ENCODE data around the gene SLC36A2.
"Not testable (repeated sequence)": the region's sequence is repeated elsewhere in the genome, so short reads cannot be mapped to it uniquely, and the experiment has no call there.

SLC36A2 gene

DNA sequence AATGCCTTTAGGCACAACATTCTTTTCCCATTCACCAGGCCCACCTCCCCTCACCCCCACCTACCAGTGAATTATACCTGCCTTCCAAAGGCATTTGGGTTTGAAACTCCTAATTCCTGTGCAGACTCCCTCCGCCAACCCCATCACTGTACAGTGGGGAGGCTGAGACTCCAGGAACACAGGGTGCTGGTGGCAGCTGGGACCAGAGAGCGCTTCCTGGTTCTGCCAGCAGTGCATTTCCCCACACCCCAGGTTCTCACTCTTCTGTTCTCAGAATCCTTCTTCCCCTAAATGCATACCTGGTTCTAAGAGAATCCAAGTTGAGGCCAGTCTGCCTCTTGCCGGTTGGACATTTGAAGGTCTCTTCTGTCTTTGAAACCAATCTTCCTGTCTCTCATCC lies 21.1 kb downstream of the SLC36A2 start:
- DNase-seq (ENCODE audit: low read depth) = no peak

GRCh38 chr5:151320481-151320880 lies 26.9 kb downstream of the SLC36A2 start:
- DNase-seq (ENCODE audit: low read depth) = no peak

- DNase-seq (ENCODE audit: low read depth) = peak; percentile 20
Measured at GRCh38 chr5:151318850-151319732, 28.3 kb downstream of the SLC36A2 start.

- DNase-seq (ENCODE audit: low read depth) = no peak
Measured at GRCh38 chr5:151317871-151318270, 29.5 kb downstream of the SLC36A2 start.

- peak; percentile 60 for DNase-seq (ENCODE audit: low read depth)
Measured at GRCh38 chr5:151315998-151316597, 31.3 kb downstream of the SLC36A2 start.

GRCh38 chr5:151313357-151313756 lies 34.0 kb downstream of the SLC36A2 start:
- no peak for DNase-seq (ENCODE audit: low read depth)

DNA sequence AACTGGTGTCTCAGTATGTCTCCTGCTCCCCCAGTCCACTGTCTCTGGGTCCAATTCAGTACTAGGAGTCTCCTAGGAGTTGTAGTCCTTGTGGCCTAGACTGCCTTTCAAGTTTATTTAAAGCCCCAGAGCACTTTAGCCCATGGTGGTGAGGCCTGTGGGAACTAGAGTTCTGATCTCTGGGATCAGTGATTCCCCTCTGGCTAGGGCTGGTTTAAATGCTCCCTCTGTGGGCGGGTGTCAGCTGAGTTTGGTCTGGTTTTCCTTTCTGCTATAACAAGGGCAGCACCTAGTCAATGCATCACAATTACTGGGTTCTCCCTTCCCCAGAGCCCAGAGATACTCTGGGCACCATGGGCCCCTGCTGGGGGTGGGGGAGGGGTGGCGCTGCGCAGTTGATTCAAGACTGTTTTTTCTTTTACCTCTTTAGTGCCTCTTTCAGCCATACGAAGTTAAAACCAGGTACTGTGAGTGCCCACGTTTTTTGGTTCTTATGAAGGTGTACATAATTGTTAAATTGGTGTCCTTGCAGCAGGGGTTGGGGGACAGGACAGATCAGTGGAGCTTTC lies 34.5 kb downstream of the SLC36A2 start:
- no peak for DNase-seq (ENCODE audit: low read depth)

DNA sequence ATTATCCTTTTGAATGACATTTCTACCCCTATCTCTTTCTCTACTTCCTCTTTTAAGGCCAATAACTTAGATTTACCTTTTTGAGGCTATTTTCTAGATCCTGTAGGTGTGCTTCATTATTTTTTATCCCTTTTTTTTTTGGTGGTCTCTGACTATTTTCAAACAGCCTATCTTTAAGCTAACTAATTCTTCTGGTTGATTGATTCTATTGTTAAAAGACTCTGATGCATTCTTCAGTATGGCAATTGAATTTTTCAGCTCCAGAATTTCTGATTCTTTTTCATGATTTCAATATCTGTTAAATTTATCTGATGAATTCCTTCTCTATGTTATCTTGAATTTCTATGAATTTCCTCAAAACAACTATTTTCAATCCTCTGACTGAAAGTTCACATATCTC lies 36.4 kb downstream of the SLC36A2 start:
- DNase-seq (ENCODE audit: low read depth) = no peak

- not testable (repeated sequence) for DNase-seq (ENCODE audit: low read depth)
Measured at GRCh38 chr5:151309821-151310220, 37.5 kb downstream of the SLC36A2 start.

DNA sequence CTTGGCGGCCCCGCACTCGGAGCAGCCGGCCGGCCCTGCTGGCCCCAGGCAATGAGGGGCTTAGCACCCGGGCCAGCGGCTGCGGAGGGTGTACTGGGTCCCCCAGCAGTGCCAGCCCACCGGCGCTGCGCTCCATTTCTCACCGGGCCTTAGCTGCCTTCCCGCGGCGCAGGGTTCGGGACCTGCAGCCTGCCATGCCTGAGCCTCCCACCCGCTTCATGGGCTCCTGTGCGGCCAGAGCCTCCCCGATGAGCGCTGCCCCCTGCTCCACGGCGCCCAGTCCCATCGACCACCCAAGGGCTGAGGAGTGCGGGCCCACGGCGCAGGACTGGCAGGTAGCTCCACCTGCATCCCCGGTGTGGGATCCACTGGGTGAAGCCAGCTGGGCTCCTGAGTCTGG lies 38.1 kb downstream of the SLC36A2 start:
- not testable (repeated sequence) for DNase-seq (ENCODE audit: low read depth)

DNA sequence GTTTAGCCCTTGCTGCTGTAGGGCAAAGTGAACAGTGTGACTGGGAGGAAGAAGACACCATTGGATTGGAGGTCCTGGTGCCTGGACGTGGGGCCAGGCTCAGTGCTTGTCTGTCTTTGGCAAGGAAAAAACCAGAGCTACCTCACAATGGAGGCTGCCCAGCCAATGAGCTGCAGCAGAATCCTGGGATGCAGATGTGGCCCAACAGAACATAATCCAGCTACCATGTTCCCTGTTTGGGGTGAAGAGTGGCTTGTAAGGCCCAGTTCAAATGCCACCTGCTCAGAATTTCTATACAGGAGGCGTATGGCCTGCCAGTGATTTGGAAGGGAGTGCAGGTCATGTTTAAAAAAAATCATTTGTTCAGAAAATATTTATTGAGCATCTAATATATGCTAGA lies 43.7 kb downstream of the SLC36A2 start, which contains the start of gene SLC36A3:
Gene SLC36A3, minus strand, starts transcription at position 101 of the 400 bp plus-strand sequence. CDS start 412 bp downstream, outside the sequence.
- DNase-seq (ENCODE audit: low read depth) = no peak

DNA sequence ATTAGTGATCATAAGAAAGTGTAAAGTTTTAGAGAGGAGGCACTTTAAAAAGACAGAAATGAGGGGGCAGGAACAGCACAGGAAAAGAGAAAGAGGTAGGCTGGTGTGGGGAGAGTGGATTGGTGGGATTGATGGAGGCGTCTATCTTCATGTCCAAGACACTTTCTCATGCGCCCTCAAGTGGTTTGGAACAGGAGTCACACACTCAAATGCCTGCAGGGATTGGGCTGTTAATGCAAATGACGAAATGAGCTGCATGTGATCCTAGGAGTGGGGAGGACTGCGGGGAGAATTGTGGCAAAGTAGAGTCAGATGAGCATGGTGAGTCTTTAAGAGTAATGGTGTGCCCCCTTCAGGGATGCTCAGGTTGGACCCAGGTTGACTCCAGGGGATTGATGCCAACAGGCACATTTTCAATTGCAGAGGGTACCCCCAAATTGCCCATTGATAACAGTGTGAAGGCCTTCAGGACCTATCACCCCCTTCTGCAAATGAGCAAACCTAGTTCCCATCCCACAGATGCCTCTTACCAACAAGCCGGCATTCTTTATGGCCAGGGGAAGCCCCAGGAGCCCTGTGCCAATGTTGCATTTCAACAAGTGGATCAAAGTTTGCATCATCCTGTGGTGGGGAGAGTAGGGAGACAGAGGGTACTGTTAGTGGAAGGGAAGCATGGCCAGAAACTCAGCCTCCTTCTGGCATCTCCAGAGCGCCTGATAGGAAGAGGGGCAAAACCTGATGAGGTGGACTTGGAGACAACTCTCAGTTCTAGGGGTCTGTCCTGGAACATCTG lies 49.1 kb downstream of the SLC36A2 start:
- peak; percentile 35 for DNase-seq (ENCODE audit: low read depth)

DNA sequence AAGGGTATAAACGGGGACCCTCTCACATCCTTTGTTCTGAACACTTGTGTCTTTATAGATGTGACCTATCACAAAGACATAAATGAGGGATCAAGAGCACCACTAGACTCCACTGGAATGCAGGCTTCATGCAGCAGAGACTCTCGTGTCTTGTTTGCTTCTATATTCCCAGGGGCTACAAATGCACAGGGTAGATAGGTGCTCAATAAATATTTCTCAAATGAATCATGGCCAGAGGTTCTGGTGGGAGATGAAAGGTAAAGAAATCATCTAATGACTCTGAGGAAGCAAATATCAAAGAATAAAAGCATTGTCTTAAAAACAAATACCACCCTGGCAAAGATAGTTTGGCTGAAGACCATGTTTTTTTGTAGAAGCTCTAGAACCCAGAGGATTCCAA lies 50.4 kb downstream of the SLC36A2 start:
- DNase-seq (ENCODE audit: low read depth) = no peak

GRCh38 chr5:151296478-151296830 lies 50.9 kb downstream of the SLC36A2 start:
- no peak for DNase-seq (ENCODE audit: low read depth)

DNA sequence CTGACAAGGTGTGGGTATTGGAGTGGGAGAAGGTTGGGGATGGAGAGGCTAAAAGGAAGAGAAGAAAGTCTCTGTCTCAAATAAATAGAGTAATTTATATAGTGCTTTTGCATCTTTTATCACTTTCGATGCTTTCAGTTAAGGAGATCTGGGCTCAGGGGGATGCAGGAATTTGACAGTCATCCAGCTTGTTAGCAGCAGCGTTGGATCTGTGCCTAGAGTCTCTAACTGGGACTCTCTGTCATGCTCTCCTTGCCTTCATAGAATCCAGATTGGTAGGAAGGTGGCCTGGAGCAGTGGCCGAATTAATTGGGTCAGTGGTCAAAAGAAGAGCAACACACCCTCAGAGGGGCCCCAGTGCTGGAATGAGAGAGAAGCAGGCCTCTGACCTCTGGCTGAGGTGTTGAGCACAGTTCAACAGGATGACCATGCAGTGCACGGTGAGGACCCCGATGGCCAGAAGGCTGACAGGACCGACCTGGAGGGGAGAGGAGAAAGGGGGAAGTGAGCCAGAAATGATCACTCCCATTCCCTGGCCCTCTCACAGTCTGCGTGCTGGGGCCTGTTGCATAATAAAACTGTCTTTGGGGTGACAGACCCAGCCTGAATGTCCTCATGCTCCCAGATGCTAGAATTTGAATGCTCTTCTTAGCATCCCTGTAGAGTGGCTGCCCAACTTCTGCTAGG lies 51.4 kb downstream of the SLC36A2 start:
- no peak for DNase-seq (ENCODE audit: low read depth)

DNA sequence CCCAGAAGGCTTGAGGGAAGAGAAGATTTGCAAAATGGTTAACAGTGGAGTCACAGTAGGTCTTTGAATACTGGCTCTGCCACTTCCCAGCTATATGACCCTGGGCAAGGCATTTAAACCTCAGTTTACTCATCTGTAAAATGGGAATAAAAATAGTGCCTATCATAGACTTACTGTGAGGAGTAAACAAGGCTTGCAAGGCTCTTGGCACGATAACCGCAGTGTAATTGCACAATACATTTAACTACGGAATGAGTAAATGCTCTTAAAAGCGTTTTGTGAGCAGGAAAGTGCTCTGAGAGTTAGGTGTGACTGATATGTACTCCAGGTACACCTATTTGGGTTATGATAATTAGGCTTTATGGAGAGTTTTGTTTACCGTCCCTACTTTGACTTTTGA lies 52.2 kb downstream of the SLC36A2 start:
- no peak for DNase-seq (ENCODE audit: low read depth)

DNA sequence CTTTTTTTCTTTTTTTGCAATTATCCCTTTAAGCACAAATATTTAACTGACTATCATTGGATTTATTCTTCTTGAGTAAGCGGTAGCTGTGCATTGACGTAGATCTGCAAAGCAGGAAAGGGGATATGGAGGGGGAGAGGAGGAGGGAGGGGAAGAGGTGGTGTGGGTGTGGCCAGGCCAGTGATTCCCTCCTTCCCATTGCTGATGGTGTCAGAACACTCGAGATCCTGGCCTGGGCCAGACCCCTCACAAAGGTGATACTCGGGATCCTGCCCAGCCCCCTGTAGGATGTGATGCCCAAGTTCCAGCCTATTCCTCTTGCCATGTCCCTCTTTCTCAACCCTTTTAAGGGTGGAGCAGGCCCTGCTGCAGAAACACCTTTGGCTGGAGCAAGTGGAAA lies 53.7 kb downstream of the SLC36A2 start:
- no peak for DNase-seq (ENCODE audit: low read depth)

- no peak for DNase-seq (ENCODE audit: low read depth)
Measured at GRCh38 chr5:151288180-151288579, 59.2 kb downstream of the SLC36A2 start.

GRCh38 chr5:151286246-151286645 lies 61.1 kb downstream of the SLC36A2 start:
- no peak for DNase-seq (ENCODE audit: low read depth)

- DNase-seq (ENCODE audit: low read depth) = no peak
Measured at GRCh38 chr5:151285683-151286082, 61.7 kb downstream of the SLC36A2 start.

DNA sequence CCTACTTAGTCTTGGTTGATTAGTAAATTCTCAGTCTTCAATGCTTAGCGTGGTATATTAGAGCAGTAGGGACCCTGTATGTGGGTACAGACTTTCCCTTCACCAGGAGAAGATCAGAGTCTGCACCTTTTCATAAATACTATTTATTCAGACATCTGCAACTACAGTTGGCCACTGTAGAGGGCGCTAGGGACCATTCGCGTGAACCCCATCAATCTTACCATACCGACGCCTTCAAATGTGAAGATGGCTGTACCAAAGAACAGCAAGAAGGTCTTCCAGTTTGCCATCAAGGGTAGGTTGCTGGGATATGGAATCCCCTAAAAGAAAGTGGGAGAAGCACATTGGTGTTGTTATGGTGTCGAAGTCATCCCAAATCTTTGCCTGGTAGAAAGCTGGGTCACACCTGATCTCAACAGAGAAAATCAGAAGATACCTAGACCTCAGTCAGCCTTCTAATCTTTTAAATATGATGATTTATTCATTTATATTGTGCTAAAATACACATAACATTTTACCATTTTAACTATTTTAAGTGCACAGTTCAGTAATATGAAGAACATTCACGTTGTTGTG lies 62.9 kb downstream of the SLC36A2 start:
- no peak for DNase-seq (ENCODE audit: low read depth)
